ENCODE measurements around the gene PAK4.

- TF ChIP-seq, protein P1, sequence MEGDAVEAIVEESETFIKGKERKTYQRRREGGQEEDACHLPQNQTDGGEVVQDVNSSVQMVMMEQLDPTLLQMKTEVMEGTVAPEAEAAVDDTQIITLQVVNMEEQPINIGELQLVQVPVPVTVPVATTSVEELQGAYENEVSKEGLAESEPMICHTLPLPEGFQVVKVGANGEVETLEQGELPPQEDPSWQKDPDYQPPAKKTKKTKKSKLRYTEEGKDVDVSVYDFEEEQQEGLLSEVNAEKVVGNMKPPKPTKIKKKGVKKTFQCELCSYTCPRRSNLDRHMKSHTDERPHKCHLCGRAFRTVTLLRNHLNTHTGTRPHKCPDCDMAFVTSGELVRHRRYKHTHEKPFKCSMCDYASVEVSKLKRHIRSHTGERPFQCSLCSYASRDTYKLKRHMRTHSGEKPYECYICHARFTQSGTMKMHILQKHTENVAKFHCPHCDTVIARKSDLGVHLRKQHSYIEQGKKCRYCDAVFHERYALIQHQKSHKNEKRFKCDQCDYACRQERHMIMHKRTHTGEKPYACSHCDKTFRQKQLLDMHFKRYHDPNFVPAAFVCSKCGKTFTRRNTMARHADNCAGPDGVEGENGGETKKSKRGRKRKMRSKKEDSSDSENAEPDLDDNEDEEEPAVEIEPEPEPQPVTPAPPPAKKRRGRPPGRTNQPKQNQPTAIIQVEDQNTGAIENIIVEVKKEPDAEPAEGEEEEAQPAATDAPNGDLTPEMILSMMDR (IDR thresholded peaks at IDR 0.05), result no peak
- no peak for TF ChIP-seq POLR2A (IDR thresholded peaks at IDR 0.05)
These were observed 83.6 kb downstream of the PAK4 start for GRCh38 chr19:39209196-39209595.
